Thymus (tissue), 11 donors: ENCODE data around the gene JAKMIP2. TPM values are rescaled to one million over a fixed set of nuclear protein-coding genes. Genes with fewer than 3 reads are reported as not detected.

ENCODE experiments used
- DNase-seq, 9 donors: peaks; one replicate each; pipeline ENCODE4 v3.0.0-alpha.2; 2013; ENCODE audit warnings: low spot score in 9 of 9, low read depth in 6 of 9, missing footprints in 1 of 9
- H3K27ac ChIP-seq, 2 donors: one replicate each; pipeline ENCODE4 v1.5.1; 2013; ENCODE audit warnings: control low read depth in 1 of 2, low read depth in 1 of 2, low read length in 1 of 2, mild to moderate bottlenecking in 1 of 2, moderate library complexity in 1 of 2
- H3K27me3 ChIP-seq, 2 donors: one replicate each; pipeline ENCODE4 v1.5.1; 2013; ENCODE audit warnings: low read length in 1 of 2; ENCODE audit not compliant: control insufficient read depth in 2 of 2, insufficient read depth in 1 of 2
- H3K36me3 ChIP-seq, 2 donors: one replicate each; pipeline ENCODE4 v1.5.1; 2013; ENCODE audit warnings: low read length in 1 of 2, mild to moderate bottlenecking in 1 of 2, moderate library complexity in 1 of 2; ENCODE audit not compliant: control insufficient read depth in 2 of 2, insufficient read depth in 2 of 2
- H3K4me1 ChIP-seq, 2 donors: one replicate each; pipeline ENCODE4 v1.5.1; 2013; ENCODE audit warnings: low read length in 2 of 2; ENCODE audit not compliant: control insufficient read depth in 2 of 2, insufficient read depth in 2 of 2
- H3K4me3 ChIP-seq, 2 donors: one replicate each; pipeline ENCODE4 v1.5.1; 2013; ENCODE audit warnings: low read length in 2 of 2, control low read depth in 1 of 2, mild to moderate bottlenecking in 1 of 2
- H3K9me3 ChIP-seq, 2 donors: one replicate each; pipeline ENCODE4 v1.5.1; 2013; ENCODE audit warnings: low read length in 1 of 2, mild to moderate bottlenecking in 1 of 2; ENCODE audit not compliant: control insufficient read depth in 2 of 2, insufficient read depth in 1 of 2
- WGBS: extraction: QIAGEN DNeasy Blood & Tissue Kit; methylation state at CpG from one replicate; pipeline ENCODE4 v1.1.7; 2013; 5-methylcytosine and 5-hydroxymethylcytosine counted together
- polyA plus RNA-seq: library from polyadenylated mRNA; stranded (reverse); fragments of 200-250 nt; gene quantifications from one replicate; pipeline ENCODE4 v1.2.3, GENCODE V29; 2013
- total RNA-seq: library from RNA; stranded (reverse); fragments of 120-200 nt; gene quantifications from one replicate; pipeline ENCODE4 v1.2.4, GENCODE V29; 2013
- donor health status: healthy.

The JAKMIP2 gene
- total and polyA plus RNA-seq, 2 donors = 2.6 to 10.3 TPM

- Histone ChIP-seq H3K27me3 (no peaks in the 10 kb centered on the region), H3K36me3 (no peaks in the 10 kb centered on the region), H3K9me3 (no peaks in the 10 kb centered on the region), H3K4me1 (no peaks in the 10 kb centered on the region), H3K4me3 (no peak overlapping the region), H3K27ac (no peak overlapping the region)
- 98% methylated on average over 4 of the region's 4 CpGs for WGBS
- no peak for DNase-seq
Observed at GRCh38 chr5:147575598-147575997, 206.9 kb downstream of the JAKMIP2 start.

- H3K36me3 ChIP-seq = no peaks in the 10 kb centered on the region
- WGBS = 86% methylated on average over 1 of the region's 1 CpG
- no peak overlapping the region for H3K4me3 ChIP-seq
- H3K9me3 ChIP-seq = no peaks in the 10 kb centered on the region
- no peak overlapping the region for H3K27ac ChIP-seq
- no peak for DNase-seq
- H3K4me1 ChIP-seq = no peaks in the 10 kb centered on the region
- H3K27me3 ChIP-seq = no peaks in the 10 kb centered on the region
Observed at GRCh38 chr5:147573211-147573610, 209.3 kb downstream of the JAKMIP2 start.

- Histone ChIP-seq H3K9me3 (no peaks in the 10 kb centered on the region), H3K4me1 (peaks cover 0 to 3% of the 10 kb centered on the region in 2 donors), H3K4me3 (no peak overlapping the region), H3K27me3 (no peaks in the 10 kb centered on the region), H3K27ac (no peak overlapping the region), H3K36me3 (no peaks in the 10 kb centered on the region)
- no peak for DNase-seq
- WGBS = 94% methylated on average over 9 of the region's 9 CpGs
Observed at GRCh38 chr5:147568710-147569406, 213.7 kb downstream of the JAKMIP2 start.

GRCh38 chr5:147567917-147568598, 214.5 kb downstream of the JAKMIP2 start:
- no peak overlapping the region for H3K4me3 ChIP-seq
- H3K27me3 ChIP-seq = no peaks in the 10 kb centered on the region
- WGBS = 77% methylated on average over 9 of the region's 9 CpGs
- H3K4me1 ChIP-seq = peaks cover 0 to 3% of the 10 kb centered on the region in 2 donors
- peak in 1 of 9 donors; percentile 43 for DNase-seq
- H3K36me3 ChIP-seq = no peaks in the 10 kb centered on the region
- H3K9me3 ChIP-seq = no peaks in the 10 kb centered on the region
- H3K27ac ChIP-seq = no peak overlapping the region

GRCh38 chr5:147565524-147565923, 217.0 kb downstream of the JAKMIP2 start:
- Histone ChIP-seq H3K4me1 (peaks cover 0 to 3% of the 10 kb centered on the region in 2 donors), H3K27me3 (no peaks in the 10 kb centered on the region), H3K9me3 (no peaks in the 10 kb centered on the region), H3K36me3 (no peaks in the 10 kb centered on the region), H3K27ac (no peak overlapping the region), H3K4me3 (no peak overlapping the region)
- 97% methylated on average over 1 of the region's 1 CpG for WGBS
- DNase-seq = no peak

GRCh38 chr5:147564124-147564486, 218.4 kb downstream of the JAKMIP2 start:
- WGBS = 89% methylated on average over 3 of the region's 3 CpGs
- DNase-seq = no peak
- Histone ChIP-seq H3K27me3 (no peaks in the 10 kb centered on the region), H3K27ac (no peak overlapping the region), H3K4me1 (peaks cover 0 to 3% of the 10 kb centered on the region in 2 donors), H3K4me3 (no peak overlapping the region), H3K36me3 (no peaks in the 10 kb centered on the region), H3K9me3 (no peaks in the 10 kb centered on the region)

GRCh38 chr5:147563466-147564123, 218.9 kb downstream of the JAKMIP2 start:
- H3K27me3 ChIP-seq = no peaks in the 10 kb centered on the region
- no peaks in the 10 kb centered on the region for H3K36me3 ChIP-seq
- H3K4me1 ChIP-seq = peaks cover 0 to 3% of the 10 kb centered on the region in 2 donors
- no peaks in the 10 kb centered on the region for H3K9me3 ChIP-seq
- H3K27ac ChIP-seq = no peak overlapping the region
- no peak overlapping the region for H3K4me3 ChIP-seq
- 96% methylated on average over 1 of the region's 1 CpG for WGBS
- DNase-seq = no peak

GRCh38 chr5:147561435-147561834, 221.1 kb downstream of the JAKMIP2 start:
- no peaks in the 10 kb centered on the region for H3K4me1 ChIP-seq
- DNase-seq = no peak
- no peaks in the 10 kb centered on the region for H3K9me3 ChIP-seq
- H3K4me3 ChIP-seq = no peak overlapping the region
- no peaks in the 10 kb centered on the region for H3K27me3 ChIP-seq
- no peak overlapping the region for H3K27ac ChIP-seq
- no peaks in the 10 kb centered on the region for H3K36me3 ChIP-seq
- WGBS = 86% methylated on average over 2 of the region's 2 CpGs

- 98% methylated on average over 2 of the region's 2 CpGs for WGBS
- no peak overlapping the region for H3K27ac ChIP-seq
- H3K4me1 ChIP-seq = no peaks in the 10 kb centered on the region
- DNase-seq = no peak
- no peaks in the 10 kb centered on the region for H3K36me3 ChIP-seq
- no peaks in the 10 kb centered on the region for H3K9me3 ChIP-seq
- no peaks in the 10 kb centered on the region for H3K27me3 ChIP-seq
- no peak overlapping the region for H3K4me3 ChIP-seq
Observed at GRCh38 chr5:147560718-147561331, 221.7 kb downstream of the JAKMIP2 start.
